Testis (tissue), 3 donors: ENCODE results near the gene CDC25C. TPM values are rescaled to one million over a fixed set of nuclear protein-coding genes. Genes with fewer than 3 reads are reported as not detected.

Experiments used
- DNase-seq: peaks from one replicate; pipeline ENCODE4 v3.0.0-alpha.2; 2019
- H3K27ac ChIP-seq, 2 donors: fragments of 200-600 bp; sonication (generic); one replicate each; pipeline ENCODE4 v1.5.1; 2019
- H3K27me3 ChIP-seq: fragments of 200-600 bp; sonication (generic); one replicate; pipeline ENCODE4 v1.5.1; 2019
- H3K36me3 ChIP-seq: fragments of 200-600 bp; sonication (generic); one replicate; pipeline ENCODE4 v1.5.1; 2017; ENCODE audit warnings: low read depth; ENCODE audit errors: missing control alignments
- H3K4me1 ChIP-seq: fragments of 200-600 bp; sonication (generic); one replicate; pipeline ENCODE4 v1.5.1; 2019
- H3K4me3 ChIP-seq, 2 donors: fragments of 200-600 bp; sonication (generic); one replicate each; pipeline ENCODE4 v1.5.1; 2017 to 2019
- H3K9me3 ChIP-seq: fragments of 200-600 bp; sonication (generic); one replicate; pipeline ENCODE4 v1.5.1; 2017
- CTCF ChIP-seq, 3 experiments: fragments of 450-650 bp in 2 of 3; fragments of 200-600 bp in 1 of 3; sonication (generic) in 1 of 3; IDR thresholded peaks; one replicate each; pipeline ENCODE4 v1.5.1; 2016 to 2019; ENCODE audit warnings: antibody characterized with exemption in 3 of 3, mild to moderate bottlenecking in 2 of 3, moderate library complexity in 1 of 3
- POLR2A ChIP-seq: fragments of 450-650 bp; IDR thresholded peaks from one replicate; pipeline ENCODE4 v1.6.1; 2017; ENCODE audit warnings: antibody characterized with exemption, mild to moderate bottlenecking, moderate library complexity
- WGBS, 2 donors: methylation state at CpG; one replicate each; pipeline ENCODE4 v1.1.5; 2018; 5-methylcytosine and 5-hydroxymethylcytosine counted together
- intact Hi-C: fragments of 100-400 bp; cut with DNase I; formaldehyde crosslinking; loops from one replicate; pipeline ENCODE4 v1.15.1; 2023; ENCODE audit warnings: low total_unique reads
- polyA plus RNA-seq: library from polyadenylated mRNA; stranded (reverse); fragments of 350-450 nt; fragmentation: Illumina TruSeq; extraction: RNeasy Lipid Tissue Mini Kit (QIAGEN cat#74804); gene quantifications from one replicate; pipeline ENCODE4 v1.2.3, GENCODE V29; 2014; ENCODE audit warnings: low read depth, low replicate concordance; ENCODE audit not compliant: insufficient read depth
- total RNA-seq, 2 donors: library from RNA; depleted of rRNA; stranded (reverse); fragments of >200 nt; gene quantifications; one replicate each; pipeline ENCODE4 v1.2.3, GENCODE V29; 2016

CDC25C gene
- total and polyA plus RNA-seq, 3 donors from 2014 or later, result 11.8 to 39.9 (median 23.7) TPM

DNA sequence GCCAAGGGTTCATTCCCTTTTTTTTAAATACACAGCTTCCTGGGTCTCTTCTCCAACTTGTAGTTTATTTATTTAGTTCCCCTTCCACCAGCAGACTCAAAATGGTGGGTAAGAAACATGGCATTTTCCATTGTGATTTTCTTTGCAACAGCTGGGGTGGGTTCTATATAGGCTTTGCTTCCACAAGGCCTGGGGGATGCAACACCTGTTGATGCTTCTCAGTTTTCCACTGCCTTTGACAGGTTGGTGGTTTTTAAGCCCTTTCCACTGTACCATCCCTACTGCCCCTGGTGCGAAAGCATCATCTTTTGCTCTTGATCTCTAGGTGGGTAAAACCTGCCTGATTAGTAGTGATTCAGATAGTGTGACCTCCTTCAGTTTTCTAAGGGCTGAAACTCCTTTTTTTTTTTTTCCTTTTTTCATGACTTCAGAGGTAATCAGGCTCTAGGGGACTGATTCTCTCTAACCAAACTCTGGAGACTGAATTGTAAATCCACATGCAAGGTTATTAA, 29.4 kb upstream of the CDC25C start:
- intact Hi-C loops, result no loop called here
- 81 to 92% methylated on average over 1 of the region's 1 CpG for WGBS, 2 donors
- no peak overlapping the region for H3K4me3 ChIP-seq
- no peaks in the 10 kb centered on the region for H3K4me1 ChIP-seq
- DNase-seq, result no peak
- no peaks in the 10 kb centered on the region for H3K36me3 ChIP-seq
- no peaks in the 10 kb centered on the region for H3K27me3 ChIP-seq
- no peak overlapping the region for H3K27ac ChIP-seq
- no peaks in the 10 kb centered on the region for H3K9me3 ChIP-seq
- TF ChIP-seq CTCF (IDR thresholded peaks at IDR 0.05), result no peak
- TF ChIP-seq POLR2A, result no peak

DNA sequence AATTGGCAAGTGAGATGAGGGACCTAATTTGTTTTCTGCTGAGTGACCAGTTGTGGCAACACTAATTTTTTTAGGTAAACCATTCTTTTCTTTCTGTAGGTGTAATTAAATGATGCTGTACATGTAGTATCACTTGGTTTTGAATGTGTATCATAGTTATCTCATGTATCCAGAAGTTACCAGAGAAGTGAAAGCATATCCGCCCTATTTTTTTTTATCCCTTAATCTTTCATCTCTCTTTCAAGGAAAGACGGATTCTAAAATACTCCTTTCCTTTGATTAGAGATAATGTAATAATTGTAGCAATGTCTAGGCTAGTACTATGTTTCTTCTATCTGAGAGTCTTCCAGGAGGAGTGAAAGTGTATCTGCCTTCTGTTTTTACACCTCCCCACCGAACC, 28.0 kb upstream of the CDC25C start:
- WGBS, 2 donors, result 43 to 51% methylated on average over 3 of the region's 3 CpGs
- no peak overlapping the region for H3K4me3 ChIP-seq
- no peak overlapping the region for H3K27ac ChIP-seq
- no peaks in the 10 kb centered on the region for H3K27me3 ChIP-seq
- no peak for DNase-seq
- H3K4me1 ChIP-seq, result peaks cover 8% of the 10 kb centered on the region
- H3K9me3 ChIP-seq, result no peaks in the 10 kb centered on the region
- intact Hi-C loops, result no loop called here
- no peak for TF ChIP-seq POLR2A
- no peak for TF ChIP-seq CTCF (IDR thresholded peaks at IDR 0.05)
- no peaks in the 10 kb centered on the region for H3K36me3 ChIP-seq

DNA sequence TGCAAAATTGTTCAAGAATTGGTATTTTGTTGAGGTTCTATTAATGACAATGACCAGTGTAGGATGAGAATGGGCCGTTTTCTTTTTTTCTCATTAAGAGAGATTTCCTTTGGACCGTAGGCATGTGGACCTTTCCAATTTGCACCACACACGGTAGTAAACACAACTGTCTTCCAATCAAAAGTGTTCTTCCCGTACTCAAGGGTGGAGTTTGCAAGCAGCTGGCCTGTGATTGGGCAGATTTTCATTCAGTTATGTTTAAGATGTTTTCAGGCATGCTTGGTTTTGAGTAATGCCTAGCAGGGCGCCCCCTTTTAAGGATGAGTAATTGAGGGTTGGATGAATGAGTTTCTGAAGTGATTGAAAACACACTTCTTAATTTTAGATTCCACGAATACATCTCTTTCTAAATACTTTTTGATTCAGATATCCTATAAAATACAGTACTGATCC, 23.3 kb upstream of the CDC25C start:
- intact Hi-C loops, result no loop called here
- Histone ChIP-seq H3K4me1 (peaks cover 12% of the 10 kb centered on the region), H3K4me3 (no peak overlapping the region), H3K36me3 (no peaks in the 10 kb centered on the region), H3K27me3 (no peaks in the 10 kb centered on the region), H3K27ac (peak overlapping the region in 1 of 2 donors; percentile 97), H3K9me3 (no peaks in the 10 kb centered on the region)
- peak; percentile 53 for DNase-seq
- 15 to 17% methylated on average over 6 of the region's 6 CpGs for WGBS, 2 donors
- TF ChIP-seq POLR2A (no peak), CTCF (IDR thresholded peaks at IDR 0.05) (no peak)

GRCh38 chr5:138354387-138354786, 22.8 kb upstream of the CDC25C start:
- WGBS, 2 donors, result 6 to 9% methylated on average over 5 of the region's 5 CpGs
- Histone ChIP-seq H3K9me3 (no peaks in the 10 kb centered on the region), H3K4me1 (peaks cover 12% of the 10 kb centered on the region), H3K4me3 (no peak overlapping the region), H3K36me3 (no peaks in the 10 kb centered on the region), H3K27ac (peak overlapping the region in 1 of 2 donors; percentile 97), H3K27me3 (no peaks in the 10 kb centered on the region)
- intact Hi-C loops, result no loop called here
- DNase-seq, result no peak
- TF ChIP-seq POLR2A (no peak), CTCF (IDR thresholded peaks at IDR 0.05) (no peak)

DNA sequence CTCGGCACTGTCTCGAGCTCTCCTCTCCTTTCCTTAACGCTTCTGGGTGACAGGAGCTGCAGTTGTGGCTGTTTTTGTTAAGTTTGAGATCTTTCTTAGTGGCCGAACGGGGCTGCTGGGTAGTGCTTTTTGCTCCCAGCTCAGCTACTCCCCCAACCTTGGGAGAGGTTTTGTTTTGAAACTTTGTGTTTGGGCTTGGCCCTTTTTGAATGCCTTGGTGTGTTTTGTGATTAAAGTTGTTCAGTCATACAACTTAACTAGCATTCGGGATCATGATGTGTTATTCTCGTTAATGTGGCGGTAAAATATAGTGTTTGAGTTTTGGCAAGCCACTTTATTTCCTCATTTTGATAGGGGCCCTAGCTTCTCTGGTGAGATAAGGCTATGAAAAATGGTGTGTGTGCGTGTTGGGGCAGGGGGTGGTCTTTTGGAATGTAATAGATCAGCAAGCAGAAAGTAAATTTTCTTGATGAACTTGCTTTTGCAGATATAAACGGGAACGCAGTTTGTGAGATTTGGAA, 22.0 kb upstream of the CDC25C start:
- H3K27ac ChIP-seq, result peak overlapping the region; percentile 96 to 97
- no peak for DNase-seq
- H3K4me1 ChIP-seq, result peaks cover 12% of the 10 kb centered on the region
- H3K36me3 ChIP-seq, result no peaks in the 10 kb centered on the region
- no peaks in the 10 kb centered on the region for H3K9me3 ChIP-seq
- TF ChIP-seq CTCF (IDR thresholded peaks at IDR 0.05) (no peak), POLR2A (no peak)
- peak overlapping the region; percentile 92 to 94 for H3K4me3 ChIP-seq
- no peaks in the 10 kb centered on the region for H3K27me3 ChIP-seq
- 1% methylated on average over 11 of the region's 11 CpGs for WGBS, 2 donors
- intact Hi-C loops, result no loop called here
